ENCODE results near the gene TTC32.
"Not testable (repeated sequence)": the region's sequence is repeated elsewhere in the genome, so short reads cannot be mapped to it uniquely, and the experiment has no call there.

Gene TTC32

DNA sequence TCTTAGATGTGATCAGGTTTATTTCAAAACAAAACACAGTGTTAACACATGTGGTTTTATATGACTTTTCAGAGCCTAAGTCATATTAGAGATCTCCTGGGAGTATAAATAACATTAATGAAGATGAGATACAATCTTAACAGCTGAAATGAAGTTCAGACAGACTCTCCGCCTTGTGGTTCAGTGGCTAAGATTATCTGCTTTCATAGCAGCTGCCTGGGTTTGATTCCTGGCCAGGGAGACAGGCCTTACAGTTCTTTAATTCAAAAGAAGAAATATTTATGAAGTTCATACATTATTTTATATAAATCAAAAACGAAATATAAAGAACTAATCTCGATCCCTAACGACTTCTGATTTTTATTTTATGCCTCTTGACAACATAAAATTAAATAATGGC, 35.2 kb upstream of the TTC32 start:
- DNase-seq (ENCODE audit: low read depth), result no peak
- TF ChIP-seq, protein P1, sequence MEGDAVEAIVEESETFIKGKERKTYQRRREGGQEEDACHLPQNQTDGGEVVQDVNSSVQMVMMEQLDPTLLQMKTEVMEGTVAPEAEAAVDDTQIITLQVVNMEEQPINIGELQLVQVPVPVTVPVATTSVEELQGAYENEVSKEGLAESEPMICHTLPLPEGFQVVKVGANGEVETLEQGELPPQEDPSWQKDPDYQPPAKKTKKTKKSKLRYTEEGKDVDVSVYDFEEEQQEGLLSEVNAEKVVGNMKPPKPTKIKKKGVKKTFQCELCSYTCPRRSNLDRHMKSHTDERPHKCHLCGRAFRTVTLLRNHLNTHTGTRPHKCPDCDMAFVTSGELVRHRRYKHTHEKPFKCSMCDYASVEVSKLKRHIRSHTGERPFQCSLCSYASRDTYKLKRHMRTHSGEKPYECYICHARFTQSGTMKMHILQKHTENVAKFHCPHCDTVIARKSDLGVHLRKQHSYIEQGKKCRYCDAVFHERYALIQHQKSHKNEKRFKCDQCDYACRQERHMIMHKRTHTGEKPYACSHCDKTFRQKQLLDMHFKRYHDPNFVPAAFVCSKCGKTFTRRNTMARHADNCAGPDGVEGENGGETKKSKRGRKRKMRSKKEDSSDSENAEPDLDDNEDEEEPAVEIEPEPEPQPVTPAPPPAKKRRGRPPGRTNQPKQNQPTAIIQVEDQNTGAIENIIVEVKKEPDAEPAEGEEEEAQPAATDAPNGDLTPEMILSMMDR (conservative IDR thresholded peaks at IDR 0.05; ENCODE audit: low read depth, low read length), result no peak
- H3K4me3 ChIP-seq (ENCODE audit: low read depth, low read length), result no peak overlapping the region

DNA sequence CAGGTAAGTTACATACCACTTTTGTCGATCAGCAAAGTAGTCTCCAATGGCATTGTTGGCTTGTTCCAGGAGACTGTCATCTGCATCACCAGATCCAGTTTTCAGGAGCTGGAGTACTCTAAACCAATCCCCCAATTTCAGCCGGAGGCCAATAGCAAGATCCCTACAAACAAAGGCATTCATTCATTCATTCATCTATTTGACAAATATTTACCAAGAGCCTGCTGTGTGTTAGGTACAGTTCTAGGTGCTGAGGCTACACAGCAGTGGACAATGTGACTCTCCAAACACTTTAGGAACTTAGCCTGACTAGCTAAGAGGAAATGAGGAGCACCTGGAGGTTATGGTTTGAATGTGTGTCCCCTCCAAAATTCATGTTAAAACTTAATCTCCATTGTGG, 34.4 kb upstream of the TTC32 start:
- no peak for DNase-seq (ENCODE audit: low read depth)
- TF ChIP-seq, protein P1 (conservative IDR thresholded peaks at IDR 0.05; ENCODE audit: low read depth, low read length), result no peak
- no peak overlapping the region for H3K4me3 ChIP-seq (ENCODE audit: low read depth, low read length)

DNA sequence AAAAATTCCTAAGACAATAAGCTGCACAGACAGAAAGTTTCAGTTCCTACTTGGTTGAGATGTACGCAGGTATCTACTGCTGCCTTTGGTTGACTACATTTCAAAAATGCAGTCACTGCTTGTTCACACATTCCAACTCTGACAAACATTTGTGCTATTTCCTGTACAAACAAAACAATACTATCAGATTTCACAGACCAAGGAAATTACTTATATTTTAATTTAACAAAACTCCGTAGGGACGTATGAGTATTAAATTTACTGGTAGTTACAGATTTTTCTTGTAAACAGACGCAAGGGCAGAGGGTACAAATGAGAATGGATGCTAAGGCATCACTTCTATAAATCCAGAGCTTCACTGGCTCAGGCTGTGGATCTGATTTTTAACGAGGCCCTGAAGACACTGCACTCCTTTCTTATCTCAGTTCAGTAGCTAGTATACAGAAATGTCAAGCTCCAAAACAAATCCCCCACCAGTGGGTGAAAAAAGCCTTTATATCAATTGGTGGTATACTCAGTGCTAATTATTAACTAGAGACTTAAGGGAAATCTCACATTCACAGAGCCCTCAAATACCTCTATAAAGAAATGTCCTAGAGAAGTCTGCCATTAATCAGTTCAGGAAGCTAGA, 31.7 kb upstream of the TTC32 start:
- DNase-seq (ENCODE audit: low read depth), result peak; percentile 94
- H3K4me3 ChIP-seq (ENCODE audit: low read depth, low read length), result no peak overlapping the region
- TF ChIP-seq, protein P1 (conservative IDR thresholded peaks at IDR 0.05; ENCODE audit: low read depth, low read length), result no peak

DNA sequence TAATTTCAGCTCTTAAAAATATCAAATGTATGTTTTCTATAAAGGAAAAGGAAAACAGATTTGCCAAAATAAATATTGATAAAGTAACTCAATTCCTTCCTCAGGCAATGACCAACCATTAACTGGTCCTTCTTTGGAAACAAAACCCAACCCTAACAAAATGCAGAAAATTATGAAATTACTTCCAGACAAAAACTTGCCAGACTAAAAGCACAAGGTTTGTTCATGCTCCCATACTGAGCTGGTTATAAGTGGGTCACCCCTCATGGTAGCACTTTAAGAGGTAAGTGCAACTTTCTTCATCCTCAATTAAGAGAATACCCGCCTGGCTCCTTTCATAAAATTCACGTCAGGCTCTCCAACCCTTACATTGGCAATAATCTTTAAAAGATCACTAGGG, 31.1 kb upstream of the TTC32 start:
- DNase-seq (ENCODE audit: low read depth), result no peak
- no peak overlapping the region for H3K4me3 ChIP-seq (ENCODE audit: low read depth, low read length)
- TF ChIP-seq, protein P1 (conservative IDR thresholded peaks at IDR 0.05; ENCODE audit: low read depth, low read length), result no peak

DNA sequence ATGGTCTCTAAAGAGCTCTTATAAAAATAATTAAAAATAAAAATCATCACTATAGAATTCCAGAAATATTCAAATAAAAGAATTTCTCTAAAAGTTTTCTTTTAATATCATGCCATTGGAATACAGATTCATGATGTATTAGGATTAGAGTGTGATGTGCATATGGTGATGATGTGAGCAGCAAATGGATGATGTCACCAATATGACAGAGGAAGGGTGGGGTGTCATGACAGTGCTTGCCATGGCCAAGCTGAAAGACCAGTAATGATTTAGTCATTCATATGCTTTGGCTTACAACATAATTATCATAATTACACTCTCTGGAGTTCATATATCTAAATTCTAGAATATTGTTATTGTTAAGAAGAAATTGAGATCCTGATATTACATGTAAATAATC, 27.4 kb upstream of the TTC32 start:
- TF ChIP-seq, protein P1 (conservative IDR thresholded peaks at IDR 0.05; ENCODE audit: low read depth, low read length), result no peak
- no peak for DNase-seq (ENCODE audit: low read depth)
- H3K4me3 ChIP-seq (ENCODE audit: low read depth, low read length), result no peak overlapping the region

DNA sequence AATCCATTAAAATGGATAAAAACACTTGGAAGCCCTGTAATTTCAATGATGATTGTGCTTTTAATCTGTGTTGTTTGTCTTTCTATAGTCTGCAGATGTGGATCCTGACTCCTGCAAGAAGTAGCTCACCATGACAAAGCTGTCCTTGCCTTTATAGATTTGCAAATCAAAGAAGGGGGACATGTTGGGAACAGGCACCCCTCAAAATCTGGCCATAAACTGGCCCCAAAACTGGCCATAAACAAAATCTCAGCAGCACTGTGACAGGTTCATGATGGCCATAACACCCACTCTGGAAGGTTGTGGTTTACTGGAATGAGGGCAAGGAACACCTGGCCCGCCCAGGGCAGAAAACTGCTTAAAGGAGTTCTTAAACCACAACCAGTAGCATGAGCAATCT, 26.0 kb upstream of the TTC32 start:
- not testable (repeated sequence) for H3K4me3 ChIP-seq (ENCODE audit: low read depth, low read length); DNase-seq (ENCODE audit: low read depth)

DNA sequence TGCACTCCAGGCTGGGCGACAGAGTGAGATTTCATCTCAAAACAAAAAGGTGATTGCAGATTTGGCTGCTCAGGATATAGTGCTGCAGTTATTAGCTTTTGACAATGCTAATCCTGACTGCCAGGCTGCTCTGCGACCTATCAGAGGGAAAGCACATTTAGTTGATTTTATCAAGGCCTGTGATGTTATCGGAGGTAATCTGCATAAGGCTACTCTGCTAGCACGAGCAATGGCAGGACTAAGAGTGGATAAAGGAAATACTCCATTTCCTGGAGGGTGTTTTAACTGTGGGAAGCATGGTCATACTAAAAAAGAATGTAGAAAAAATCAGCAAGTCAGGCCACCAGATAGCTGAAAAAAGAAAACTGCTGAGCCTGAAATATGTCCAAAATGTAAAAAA, 22.7 kb upstream of the TTC32 start:
- H3K4me3 ChIP-seq (ENCODE audit: low read depth, low read length); DNase-seq (ENCODE audit: low read depth): not testable (repeated sequence)

DNA sequence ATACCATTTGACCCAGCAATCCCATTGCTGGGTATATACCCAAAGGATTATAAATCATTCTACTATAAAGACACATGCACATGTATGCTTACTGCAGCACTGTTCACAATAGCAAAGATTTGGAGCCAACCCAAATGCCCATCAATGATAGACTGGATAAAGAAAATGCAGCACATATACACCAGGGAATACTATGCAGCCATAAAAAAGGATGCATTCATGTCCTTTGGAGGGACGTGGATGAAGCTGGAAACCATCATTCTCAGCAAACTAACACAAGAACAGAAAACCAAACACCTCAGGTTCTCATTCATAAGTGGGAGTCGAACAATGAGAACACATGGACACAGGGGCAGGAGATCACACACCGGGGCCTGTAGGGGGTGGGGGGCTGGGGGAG, 20.4 kb upstream of the TTC32 start:
- not testable (repeated sequence) for DNase-seq (ENCODE audit: low read depth); H3K4me3 ChIP-seq (ENCODE audit: low read depth, low read length)
